Measurements from ENCODE around the gene SLC15A3. TPM values are rescaled to one million over a fixed set of nuclear protein-coding genes. Genes with fewer than 3 reads are reported as not detected.
A peak's percentile ranks its signal among the peaks of the same experiment; 100 is the strongest.

Gene SLC15A3
- total and polyA plus RNA-seq, 2 experiments from 2014 or later: 2.1 TPM; not detected in 1

GRCh38 chr11:60924906-60925853, 26.8 kb downstream of the SLC15A3 start:
- TF ChIP-seq, protein P1, sequence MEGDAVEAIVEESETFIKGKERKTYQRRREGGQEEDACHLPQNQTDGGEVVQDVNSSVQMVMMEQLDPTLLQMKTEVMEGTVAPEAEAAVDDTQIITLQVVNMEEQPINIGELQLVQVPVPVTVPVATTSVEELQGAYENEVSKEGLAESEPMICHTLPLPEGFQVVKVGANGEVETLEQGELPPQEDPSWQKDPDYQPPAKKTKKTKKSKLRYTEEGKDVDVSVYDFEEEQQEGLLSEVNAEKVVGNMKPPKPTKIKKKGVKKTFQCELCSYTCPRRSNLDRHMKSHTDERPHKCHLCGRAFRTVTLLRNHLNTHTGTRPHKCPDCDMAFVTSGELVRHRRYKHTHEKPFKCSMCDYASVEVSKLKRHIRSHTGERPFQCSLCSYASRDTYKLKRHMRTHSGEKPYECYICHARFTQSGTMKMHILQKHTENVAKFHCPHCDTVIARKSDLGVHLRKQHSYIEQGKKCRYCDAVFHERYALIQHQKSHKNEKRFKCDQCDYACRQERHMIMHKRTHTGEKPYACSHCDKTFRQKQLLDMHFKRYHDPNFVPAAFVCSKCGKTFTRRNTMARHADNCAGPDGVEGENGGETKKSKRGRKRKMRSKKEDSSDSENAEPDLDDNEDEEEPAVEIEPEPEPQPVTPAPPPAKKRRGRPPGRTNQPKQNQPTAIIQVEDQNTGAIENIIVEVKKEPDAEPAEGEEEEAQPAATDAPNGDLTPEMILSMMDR (IDR thresholded peaks at IDR 0.05; ENCODE audit: low read depth, low read length): no peak
- no peaks in the 10 kb centered on the region for H3K4me1 ChIP-seq (ENCODE audit: low read depth)
- H3K36me3 ChIP-seq: peaks cover 30% of the 10 kb centered on the region
- peak in 1 of 2 donors; percentile 31 for DNase-seq (ENCODE audit: low read depth in 1 of 2, low spot score in 1 of 2)
- H3K4me3 ChIP-seq: peak overlapping the region; percentile 85
- no peaks in the 10 kb centered on the region for H3K27me3 ChIP-seq
- no peak overlapping the region for H3K27ac ChIP-seq
- no peaks in the 10 kb centered on the region for H3K9me3 ChIP-seq (ENCODE audit: low read depth)

DNA sequence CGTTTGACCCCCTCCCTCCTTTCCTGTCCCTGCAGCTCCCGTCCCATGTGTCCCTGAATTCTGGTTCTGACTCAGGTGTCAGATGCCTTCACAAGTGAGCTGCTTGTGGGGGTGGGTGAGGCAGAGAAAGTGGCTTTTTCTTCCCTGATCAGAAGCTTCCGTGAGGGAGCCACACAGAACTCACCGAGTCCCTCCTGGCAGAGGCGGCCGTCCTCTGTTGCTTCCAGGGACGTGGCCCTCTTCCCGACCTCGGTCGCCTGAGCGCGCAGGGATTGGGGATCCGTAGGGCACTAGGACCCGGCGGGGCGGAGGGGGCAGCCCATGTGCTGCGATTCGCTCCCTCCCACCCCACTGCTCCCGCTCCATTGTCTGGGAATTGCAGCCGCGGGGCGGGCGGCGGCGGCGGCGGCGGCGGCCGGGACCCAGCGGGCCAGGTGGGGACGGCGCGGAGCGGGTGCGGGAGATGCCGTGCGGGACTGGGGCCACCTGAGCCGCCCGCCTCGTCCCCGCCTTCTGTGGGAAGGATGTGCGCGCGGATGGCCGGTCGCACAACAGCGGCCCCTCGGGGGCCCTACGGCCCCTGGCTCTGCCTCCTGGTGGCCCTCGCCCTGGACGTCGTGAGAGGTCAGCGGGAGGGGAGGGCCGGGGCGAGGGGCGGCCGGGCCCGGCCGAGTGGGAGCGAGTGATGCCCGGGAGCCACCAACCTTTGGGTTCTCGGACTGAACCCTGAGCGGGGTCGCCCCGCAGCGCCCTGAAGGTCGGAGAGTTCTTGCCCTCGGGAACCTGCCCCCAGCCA, 27.7 kb downstream of the SLC15A3 start, which contains the start of gene TMEM132A:
Gene TMEM132A (plus strand): TSS at position 351 of the 796 bp plus-strand sequence. CDS start 174 bp downstream, at position 525.
- H3K36me3 ChIP-seq: peaks cover 28% of the 10 kb centered on the region
- TF ChIP-seq, protein P1 (IDR thresholded peaks at IDR 0.05; ENCODE audit: low read depth, low read length): no peak
- H3K27ac ChIP-seq: no peak within 1 kb of the TSS
- H3K4me3 ChIP-seq: peak within 1 kb of the TSS; percentile 85
- no peaks in the 10 kb centered on the region for H3K4me1 ChIP-seq (ENCODE audit: low read depth)
- peak; percentile 71 to 87 for DNase-seq (ENCODE audit: low read depth in 1 of 2, low spot score in 1 of 2)
- no peaks in the 10 kb centered on the region for H3K27me3 ChIP-seq
- no peaks in the 10 kb centered on the region for H3K9me3 ChIP-seq (ENCODE audit: low read depth)

GRCh38 chr11:60923800-60924109, 28.2 kb downstream of the SLC15A3 start:
- Histone ChIP-seq H3K9me3 (ENCODE audit: low read depth) (no peaks in the 10 kb centered on the region), H3K4me1 (ENCODE audit: low read depth) (no peaks in the 10 kb centered on the region), H3K27ac (no peak overlapping the region), H3K27me3 (no peaks in the 10 kb centered on the region), H3K36me3 (peaks cover 27% of the 10 kb centered on the region), H3K4me3 (no peak overlapping the region)
- no peak for DNase-seq (ENCODE audit: low read depth in 1 of 2, low spot score in 1 of 2)
- TF ChIP-seq, protein P1 (IDR thresholded peaks at IDR 0.05; ENCODE audit: low read depth, low read length): no peak

DNA sequence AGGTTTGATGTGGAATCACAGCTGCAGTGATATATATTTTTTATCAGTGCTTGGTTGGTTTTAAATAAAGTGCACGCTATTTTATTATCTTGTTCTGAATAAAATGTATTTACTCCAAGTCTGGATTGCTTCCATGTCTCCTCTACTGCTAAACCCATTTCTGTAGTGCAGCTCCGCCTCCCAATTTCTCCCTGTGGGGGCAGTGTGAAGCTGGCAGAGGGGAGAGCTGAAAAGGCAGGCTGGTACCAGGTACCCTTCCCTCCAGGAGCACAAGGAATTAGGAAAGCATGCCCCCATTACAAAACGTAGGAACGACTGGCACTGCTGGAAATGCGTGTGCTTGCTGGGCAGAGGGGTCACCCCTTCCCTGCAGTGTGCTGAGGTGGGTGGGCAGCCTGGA, 28.6 kb downstream of the SLC15A3 start:
- H3K27ac ChIP-seq: no peak overlapping the region
- H3K27me3 ChIP-seq: no peaks in the 10 kb centered on the region
- H3K9me3 ChIP-seq (ENCODE audit: low read depth): no peaks in the 10 kb centered on the region
- H3K36me3 ChIP-seq: peaks cover 26% of the 10 kb centered on the region
- H3K4me3 ChIP-seq: no peak overlapping the region
- TF ChIP-seq, protein P1 (IDR thresholded peaks at IDR 0.05; ENCODE audit: low read depth, low read length): no peak
- DNase-seq (ENCODE audit: low read depth in 1 of 2, low spot score in 1 of 2): no peak
- no peaks in the 10 kb centered on the region for H3K4me1 ChIP-seq (ENCODE audit: low read depth)

DNA sequence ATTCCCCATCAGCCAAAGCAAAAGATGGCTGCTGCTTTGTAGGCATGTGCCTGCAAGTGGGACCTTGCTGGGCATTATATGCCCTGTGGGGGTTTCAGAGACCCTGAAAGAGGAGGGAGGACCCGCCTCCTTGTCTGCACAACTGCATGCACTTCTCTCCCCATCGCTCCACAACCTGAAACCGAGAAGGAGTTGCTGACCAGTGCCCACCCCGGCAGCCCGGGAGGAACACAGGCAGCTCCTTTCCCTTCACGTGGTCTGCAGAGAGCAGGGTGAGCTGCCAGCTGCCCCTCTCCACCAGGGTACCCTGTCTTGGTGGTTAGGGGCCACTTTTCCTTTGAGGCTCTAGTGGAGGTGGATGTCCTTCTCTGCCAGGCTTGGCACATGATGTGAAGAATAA, 29.1 kb downstream of the SLC15A3 start:
- Histone ChIP-seq H3K27ac (no peak overlapping the region), H3K9me3 (ENCODE audit: low read depth) (no peaks in the 10 kb centered on the region), H3K4me3 (no peak overlapping the region), H3K4me1 (ENCODE audit: low read depth) (no peaks in the 10 kb centered on the region), H3K27me3 (no peaks in the 10 kb centered on the region), H3K36me3 (peaks cover 22% of the 10 kb centered on the region)
- DNase-seq (ENCODE audit: low read depth in 1 of 2, low spot score in 1 of 2): no peak
- TF ChIP-seq, protein P1 (IDR thresholded peaks at IDR 0.05; ENCODE audit: low read depth, low read length): no peak
